NCI-H345 treated with DMSO at 0.1 percent for 48 hours (cell line): ENCODE results near the gene FAM110A.
"Not testable (repeated sequence)": the region's sequence is repeated elsewhere in the genome, so short reads cannot be mapped to it uniquely, and the experiment has no call there.

Experiments
- DNase-seq: peaks from one replicate; lab custom pipeline; 2025; ENCODE audit not compliant: unreplicated experiment; lab: John Stamatoyannopoulos, UW

FAM110A gene

DNA sequence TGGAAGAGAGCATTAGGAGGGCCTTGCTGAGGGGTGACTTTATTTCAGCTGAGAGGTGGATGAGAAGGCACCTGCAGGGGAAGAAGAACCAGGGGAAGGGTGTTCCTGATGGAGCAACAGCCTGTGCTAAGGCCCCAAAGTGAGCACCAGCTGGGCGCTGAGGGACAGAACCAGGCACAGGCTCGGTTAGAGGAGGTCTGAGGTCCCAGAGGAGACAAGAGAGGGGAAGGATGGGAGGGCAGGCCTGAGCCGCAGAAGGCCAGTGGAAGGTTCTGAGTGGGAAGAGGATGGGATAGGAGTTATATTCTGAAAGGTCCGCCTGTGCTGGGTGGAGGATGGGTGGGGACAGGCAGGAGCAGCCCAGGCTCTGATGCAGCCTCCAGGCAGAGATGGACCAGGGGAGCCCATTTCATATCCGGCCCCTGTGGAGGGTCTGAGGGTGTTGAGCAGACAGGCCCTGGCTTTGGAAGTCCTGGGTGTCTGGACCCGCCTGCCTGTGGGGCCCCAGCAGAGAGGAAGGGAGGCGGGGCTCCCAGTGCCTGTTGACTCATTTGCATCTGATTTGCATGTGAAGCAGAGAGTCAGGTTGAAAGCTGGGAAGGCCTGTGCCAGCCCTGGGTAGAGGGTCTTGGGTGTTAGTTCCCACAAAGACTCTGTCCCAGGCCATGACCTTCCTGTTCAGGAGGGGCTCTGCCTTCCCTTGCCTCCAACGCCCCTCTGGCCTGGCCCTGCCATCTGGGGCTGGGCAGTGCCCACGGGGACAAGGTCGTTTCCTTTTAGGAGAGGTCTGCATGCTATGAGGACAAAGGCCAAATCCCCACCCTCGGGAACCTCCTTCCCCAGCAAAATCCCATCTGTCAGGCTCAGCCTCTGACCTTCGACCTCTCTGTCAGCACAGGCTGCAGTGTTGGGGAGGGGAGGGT lies 10.6 kb upstream of the FAM110A start:
- no peak for DNase-seq

DNA sequence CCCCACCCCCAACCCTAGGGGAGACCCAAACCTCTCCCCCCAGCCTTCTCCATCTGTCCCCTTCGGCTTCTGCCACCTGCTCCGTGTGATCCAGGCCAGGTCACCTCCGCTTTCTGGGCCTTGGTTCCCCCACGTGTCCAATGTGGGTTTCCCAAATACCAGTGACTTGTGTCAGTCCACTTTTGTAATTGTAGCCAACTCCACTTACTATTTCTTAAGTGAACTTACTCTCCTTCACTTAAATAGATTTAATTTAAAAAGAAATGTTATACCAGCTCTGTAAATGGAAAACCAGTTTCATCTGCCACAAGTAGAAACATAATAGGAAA lies 10.0 kb upstream of the FAM110A start:
- no peak for DNase-seq

DNA sequence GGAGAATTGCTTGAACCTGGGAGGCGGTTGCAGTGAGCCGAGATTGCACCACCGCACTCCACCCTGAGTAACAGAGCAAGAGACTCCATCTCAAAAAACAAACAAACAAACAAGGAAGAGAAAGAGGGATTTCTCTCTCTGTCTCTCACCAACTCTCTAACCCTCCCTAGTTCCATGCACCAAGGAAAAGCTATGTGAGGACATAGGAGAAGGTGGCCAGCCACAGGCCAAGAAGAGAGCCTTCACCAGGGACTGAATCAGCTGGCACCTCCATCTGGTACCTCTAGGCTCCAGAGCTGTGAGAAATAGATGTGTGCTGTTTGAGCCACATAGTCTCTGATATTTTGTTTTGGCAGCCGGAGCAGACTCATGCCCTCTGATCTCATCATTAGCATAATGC lies 9.0 kb upstream of the FAM110A start:
- DNase-seq = no peak

DNA sequence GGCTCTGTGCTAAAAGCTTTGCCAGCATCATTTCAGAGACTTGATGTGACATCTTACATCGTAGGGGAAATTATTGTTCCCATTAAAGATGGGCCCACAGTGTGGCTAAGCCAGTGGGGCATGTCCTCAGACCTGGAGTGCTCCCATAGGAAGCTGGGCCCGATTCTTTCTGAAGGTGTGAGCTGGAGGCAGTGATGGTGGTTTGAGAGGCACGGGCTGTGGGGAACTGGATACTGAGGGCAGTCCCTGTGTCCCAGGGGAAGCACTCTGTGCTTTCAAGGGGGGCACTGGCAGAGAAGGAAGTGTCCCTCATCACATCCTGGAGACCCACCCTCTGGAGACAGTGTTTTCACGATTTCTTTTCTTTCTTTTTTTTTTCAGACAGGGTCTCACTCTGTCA lies 8.6 kb upstream of the FAM110A start:
- DNase-seq = no peak

DNA sequence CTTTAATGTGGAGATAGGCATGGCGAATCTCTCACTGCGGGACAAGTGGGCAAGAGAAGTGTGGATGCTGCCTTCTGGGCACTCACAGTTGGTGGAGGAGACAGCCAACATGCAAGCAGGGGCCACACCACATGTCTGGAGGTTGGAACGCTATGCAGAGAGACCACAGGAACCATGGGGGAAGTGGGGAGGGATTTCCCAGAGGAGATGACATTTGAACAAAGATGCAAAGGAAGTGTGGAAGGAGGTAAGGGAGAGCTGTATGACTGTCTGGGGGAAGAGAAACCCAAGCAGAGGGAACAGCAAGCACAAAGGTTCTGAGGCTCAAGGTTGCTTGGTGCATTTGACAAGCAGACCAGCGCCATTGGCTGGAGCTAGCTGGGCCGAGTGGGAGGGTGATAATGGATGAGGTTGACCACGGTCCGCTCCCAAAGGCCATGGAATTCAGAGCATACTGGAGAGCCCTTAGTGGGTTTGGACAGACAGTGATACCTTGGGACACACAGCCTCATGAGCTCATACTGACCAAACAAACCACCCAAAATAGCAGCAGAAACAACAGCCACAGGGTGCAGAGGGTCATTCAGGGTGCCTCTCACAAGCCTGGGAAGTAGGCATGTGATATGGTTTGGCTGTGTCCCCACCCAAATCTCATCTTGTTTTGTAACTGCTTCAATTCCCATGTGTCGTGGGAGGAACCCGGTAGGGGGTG lies 7.6 kb upstream of the FAM110A start:
- no peak for DNase-seq

DNA sequence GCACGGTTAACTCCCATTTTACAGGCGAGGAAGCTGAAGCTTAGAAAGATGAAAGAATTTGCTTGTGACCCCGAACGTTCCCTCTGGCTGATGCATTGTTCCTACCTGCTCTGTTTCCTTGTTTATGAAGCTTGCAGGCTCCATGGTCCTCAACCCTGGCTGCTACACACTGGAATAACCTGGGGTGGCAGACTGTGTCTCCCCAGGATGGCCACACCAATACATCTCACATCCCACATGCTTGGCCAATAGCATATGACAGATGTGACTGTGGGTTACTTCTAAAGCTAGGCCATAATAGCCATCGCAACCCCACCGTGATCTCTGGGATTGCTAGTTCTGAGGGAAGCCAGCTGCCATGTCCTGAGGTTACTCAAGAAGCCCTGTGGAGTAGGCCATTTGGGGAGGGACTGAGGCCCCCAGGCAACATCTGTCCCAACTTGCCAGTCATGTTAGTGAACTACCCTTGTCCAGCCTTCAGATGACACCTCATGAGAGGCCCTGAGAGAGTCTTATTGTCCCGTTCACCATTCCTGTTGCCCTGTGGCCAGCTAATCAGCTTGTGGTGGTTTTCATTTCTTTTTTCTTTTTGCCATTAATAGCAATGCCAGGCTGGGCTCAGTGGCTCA lies 6.7 kb upstream of the FAM110A start:
- DNase-seq = no peak

DNA sequence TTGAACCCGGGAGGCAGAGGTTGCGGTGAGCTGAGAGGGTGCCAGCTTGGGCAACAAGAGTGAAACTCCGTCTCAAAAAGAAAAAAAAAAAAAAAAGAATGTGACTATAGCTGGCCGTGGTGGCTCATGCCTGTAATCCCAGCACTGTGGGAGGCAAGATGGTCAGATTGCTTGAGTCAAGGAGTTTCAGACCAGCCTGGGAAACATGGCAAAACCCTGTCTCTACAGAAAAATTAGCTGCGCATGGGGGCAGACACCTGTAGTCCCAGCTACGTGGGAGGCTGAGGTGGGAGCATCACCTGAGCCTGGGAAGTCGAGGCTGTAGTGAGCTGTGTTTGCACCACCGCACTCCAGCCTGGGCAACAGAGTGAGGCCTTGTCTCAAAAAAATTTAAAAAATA lies 5.5 kb upstream of the FAM110A start:
- DNase-seq = not testable (repeated sequence)

DNA sequence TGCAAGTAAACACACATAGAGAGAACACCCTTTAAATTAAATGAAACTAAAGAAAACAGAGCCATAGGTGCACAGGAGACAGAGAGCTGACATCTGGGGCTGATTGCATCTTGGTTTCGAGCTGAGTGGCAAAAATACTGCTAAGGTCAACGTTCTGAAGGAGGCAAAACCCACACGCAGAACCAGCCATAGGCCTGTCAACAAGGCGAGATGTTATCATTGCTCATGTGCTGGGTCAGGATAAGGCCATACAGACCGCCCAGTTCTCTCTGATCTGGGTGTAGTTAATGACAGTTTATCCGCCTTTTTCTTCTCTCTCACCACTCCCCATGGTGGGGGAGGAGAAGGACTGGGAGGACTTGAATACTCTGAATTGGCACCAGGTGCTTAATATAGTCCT lies 4.5 kb upstream of the FAM110A start:
- DNase-seq = no peak

DNA sequence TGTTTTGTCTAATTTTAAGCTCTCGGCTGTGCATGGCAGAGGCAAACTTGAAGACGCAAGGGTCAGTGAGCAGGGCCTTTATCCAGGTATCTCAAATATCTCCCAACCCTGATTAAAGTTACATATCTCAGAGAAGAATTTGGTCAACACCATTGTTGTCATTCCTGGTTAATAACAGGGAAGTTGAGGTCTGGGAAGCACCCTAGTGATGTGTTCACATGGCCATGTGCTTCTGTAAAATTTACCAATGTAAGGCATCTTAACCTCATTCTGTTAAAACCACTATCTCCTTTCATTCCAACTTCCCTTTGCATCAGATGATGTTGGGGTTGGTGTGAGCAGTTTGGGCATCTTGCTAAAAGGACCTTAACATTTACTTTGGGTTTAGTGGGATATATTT lies 4.0 kb upstream of the FAM110A start:
- no peak for DNase-seq

DNA sequence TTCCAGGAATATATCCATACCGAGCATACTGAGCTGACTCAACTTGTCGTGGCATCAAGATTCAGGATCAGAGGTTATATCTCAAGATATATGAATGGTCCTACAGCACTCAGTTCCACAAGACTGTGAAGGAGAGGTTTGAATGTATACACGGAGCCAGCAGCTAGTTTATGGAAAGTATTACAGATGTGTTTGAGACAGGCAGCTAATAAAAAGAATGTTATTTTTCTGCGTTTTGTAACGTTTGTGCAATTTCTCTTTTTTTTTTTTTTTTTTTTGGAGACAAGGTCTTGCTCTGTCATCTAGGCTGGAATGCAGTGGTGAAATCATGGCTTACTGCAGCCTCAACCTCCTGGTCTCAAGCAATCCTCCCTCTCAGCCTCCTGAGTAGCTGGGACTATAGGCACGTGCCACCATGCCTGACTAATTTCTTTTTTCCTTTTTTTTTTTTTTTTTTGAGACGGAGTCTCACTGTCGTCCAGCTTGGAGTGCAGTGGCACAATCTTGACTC lies 3.4 kb upstream of the FAM110A start:
- no peak for DNase-seq

DNA sequence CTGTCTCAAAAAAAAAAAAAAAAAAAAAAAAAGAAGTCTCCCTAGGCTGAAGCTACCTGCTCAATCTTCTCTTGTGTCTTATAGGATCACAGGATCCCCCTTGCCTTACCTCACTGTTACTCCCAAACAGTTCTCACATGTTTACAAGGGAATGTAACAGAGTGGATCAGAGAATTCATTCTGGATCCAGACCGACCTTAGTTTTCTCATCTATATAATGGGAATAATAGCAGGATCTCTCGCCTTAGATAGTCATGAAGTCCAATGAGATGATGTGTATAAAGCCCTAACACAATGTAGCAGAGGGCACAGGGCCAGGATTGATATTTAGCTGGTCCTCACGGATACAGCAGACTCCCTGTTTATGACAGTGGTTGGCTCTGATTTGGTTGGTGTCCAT lies 2.3 kb upstream of the FAM110A start:
- DNase-seq = no peak

DNA sequence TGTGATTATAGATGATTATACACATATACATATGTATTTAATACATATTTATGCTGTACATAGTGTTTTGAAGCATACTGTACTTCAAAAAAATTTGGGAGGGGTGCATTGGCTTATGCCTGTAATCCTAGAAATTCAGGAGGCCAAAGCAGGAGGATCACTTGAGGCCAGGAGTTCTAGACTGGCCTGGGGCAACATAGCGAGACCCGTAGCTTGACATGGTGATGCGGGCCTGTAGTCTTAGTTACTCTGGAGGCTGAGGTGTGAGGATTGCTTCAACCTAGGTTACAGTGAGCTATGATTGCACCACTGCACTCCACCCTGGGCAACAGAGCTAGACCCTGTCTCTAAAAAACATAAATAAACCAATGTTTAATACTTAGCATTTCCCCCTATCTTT lies 1.6 kb upstream of the FAM110A start:
- DNase-seq = no peak

DNA sequence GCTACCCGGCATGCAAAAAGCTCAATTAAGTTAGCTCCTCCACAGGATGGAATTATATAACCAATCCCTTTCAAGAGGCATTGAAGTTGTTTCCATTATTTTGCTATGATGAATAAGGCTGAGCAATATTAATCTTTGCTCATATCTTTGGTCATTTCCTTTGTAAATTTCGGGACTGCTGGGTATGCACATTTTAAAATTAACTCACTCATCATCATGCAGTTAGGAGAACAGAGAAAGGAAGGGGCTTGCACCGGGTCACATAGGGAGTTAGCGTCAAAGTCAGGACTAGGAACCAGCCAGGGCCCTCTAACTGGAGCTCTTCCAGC lies 430 bp upstream of the FAM110A start:
- no peak for DNase-seq

DNA sequence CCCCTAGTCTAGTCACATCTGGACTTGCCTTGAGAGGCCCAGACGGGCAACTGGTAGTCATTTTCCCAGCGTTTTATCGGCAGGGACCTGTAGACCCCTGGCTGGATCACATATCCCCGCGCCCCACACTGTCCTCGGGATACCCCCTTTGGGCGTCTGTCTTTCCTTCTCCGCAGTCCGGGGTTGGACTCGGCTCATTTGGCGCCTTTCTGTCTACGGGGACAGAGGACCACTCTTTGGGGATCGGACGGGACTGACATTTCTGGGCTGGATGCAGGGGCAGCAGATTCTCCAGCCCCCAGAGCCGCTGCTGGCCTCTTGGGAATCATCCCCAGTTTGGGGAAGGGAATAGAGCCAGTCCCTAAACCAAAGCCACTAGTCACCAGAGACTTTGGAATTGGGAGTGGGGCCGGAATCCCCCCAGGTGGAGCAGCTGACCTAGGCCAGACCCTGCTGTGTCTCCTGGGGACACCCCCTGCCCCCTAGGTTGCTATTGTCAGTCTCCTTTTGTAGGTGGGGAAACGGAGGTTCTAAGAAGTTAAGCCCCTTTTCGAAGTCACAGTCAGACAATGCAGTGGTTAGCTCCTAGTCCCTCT lies 734 bp downstream of the FAM110A start:
- DNase-seq = no peak

DNA sequence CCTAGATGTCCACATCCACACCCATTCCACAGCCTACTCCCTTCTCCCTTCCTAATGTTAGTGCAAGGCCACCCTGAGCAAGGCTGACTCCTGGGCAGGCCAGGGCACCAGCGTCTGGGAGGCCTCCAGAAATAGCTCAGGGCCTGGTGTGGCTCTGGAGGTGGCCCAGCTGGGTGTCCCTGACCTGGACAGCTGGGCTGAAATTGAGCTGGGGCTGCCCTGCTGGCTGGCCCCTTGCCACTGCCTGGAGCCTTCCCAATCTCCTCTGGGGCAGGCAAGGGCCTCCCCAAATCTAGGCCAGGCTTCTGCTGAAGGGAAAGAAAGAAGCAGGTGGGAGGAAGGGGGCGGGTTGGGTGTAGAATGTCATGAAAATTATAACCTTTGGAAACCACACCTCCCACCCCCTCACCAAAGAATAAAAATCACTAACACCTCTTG lies 2.1 kb downstream of the FAM110A start:
- DNase-seq = no peak

DNA sequence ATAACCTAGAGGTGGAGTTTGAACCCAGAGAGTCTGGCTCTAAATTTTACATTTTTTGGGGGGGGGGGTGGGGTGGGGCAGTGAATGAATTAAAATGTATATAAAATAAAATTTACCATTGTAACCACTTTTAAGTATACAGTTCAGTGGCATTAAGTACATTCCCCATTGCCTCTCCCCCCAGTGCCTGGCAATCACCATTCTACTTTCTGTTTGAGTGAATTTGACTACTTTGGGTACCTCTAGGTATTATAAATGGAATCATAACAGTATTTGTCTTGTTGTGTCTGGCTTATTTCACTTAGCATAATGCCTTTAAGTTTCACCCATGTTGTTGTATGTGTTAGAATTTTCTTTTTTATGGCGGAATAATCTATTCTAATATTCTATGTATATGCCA lies 2.7 kb downstream of the FAM110A start:
- DNase-seq = no peak

DNA sequence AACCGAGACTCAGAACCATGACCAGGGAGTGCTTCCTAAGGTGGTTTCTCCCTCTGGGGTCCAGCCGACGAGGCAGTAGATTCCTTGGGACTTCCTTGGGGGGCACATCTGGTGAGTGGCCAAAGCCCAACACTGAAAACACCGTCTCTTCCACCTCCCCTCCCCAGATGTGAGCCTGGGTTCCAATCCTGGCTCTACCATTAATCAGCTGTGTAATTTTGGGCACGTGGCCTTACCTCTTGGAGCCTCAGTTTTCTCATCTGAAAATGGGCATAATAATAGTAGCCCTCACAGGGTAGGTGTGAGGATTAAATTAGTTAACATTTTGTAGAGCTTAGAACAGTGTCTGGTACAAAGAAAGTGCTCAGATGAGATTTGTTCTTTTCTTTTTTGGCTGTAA lies 5.5 kb downstream of the FAM110A start:
- DNase-seq = no peak

DNA sequence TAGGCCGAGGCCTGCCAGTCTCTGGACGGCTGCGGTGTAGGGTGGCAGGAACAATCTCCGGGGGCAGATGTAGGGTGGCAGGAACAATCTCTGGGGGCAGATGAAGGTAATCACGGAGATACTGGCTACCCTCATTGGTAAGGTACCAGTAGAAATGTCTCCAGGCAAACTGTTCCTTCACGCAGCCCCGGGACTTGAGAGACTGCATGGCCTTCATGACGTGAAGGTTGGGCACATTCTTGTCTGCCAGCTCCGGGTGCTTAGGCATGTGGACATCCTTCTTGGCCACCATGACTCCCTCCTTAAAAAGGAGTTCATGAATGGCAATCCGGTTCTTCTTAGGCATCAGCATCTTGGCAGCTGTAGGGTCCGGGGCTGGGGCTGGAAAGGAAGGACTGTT lies 6.1 kb downstream of the FAM110A start:
- DNase-seq = no peak

DNA sequence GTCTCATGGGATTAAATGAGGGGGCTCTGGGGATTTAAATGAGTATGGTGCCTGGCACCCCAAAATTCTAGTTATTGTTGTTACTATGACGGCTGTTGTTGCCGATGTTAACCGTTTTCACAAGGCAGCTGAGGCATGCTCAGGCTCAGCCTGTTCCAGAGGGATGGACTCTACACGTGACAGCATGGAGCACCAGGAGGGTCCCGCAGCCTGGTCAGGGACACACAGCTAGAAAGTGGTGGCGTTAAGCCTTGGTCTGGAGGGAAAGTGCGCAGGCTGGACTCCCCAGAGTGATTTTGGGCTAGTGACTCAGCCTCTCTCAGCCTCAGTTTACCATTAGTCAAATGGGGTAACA lies 7.0 kb downstream of the FAM110A start:
- no peak for DNase-seq

DNA sequence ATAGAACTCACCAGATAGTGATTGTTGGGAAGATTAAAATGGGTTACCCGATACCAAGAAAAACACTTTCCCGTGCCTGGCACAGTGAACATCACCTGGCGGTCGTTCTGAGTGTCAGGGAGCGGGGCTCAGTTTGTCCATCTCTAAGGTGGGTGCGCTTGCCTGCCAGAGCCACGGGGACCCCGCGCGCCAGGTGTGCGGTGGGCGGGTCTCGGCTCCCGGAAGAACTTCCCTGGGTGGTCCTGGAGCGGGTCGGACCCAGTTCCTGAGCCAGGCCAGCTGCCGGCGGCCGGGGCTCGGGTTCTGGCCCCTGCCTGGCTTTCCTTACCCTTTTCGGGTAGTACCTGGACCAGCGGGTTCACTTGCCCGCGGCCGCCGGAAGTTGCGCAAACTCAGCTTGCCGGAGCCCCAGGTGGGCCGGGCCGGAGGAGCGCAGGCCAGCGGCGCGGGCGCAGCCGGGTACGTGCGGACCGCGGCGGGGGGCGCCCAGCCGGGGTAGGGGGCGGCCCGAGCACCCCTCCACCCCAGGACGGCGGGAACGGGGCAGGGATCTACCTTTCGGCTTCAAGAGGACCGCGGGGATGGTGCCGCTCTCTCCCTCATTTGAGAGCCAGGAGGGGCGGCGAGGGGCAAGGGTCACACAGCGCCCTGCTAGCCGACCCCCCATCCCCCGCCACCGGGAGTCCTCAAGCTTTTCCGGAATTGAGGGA lies 7.5 kb downstream of the FAM110A start:
- DNase-seq = no peak
